ENCODE measurements around the gene GIT2. TPM values are rescaled to one million over a fixed set of nuclear protein-coding genes. Genes with fewer than 3 reads are reported as not detected.

GIT2 gene
- total and polyA plus RNA-seq, 2 donors (not counting 1 experiment from before 2014, with no cell fraction given) = 75.2 to 163 TPM

- no peaks in the 10 kb centered on the region for H3K9me3 ChIP-seq (ENCODE audit: control extremely low read depth in 1 of 3, control insufficient read depth in 2 of 3, insufficient read depth in 1 of 3, low read length in 2 of 3)
- no peaks in the 10 kb centered on the region for H3K27me3 ChIP-seq (replicated peaks in 1 of 4; ENCODE audit: control extremely low read depth in 1 of 4, control insufficient read depth in 3 of 4, insufficient read depth in 4 of 4, low read length in 3 of 4)
- intact Hi-C loops (cut with micrococcal nuclease) = no loop called here
- peaks cover 19% of the 10 kb centered on the region for H4K20me1 ChIP-seq (ENCODE audit: control insufficient read depth, insufficient read depth, low read length, poor library complexity, severe bottlenecking)
- Mint-ChIP-seq H3K4me1 (peaks cover 4% of the 10 kb centered on the region), H3K4me3 (no peak overlapping the region), H3K27me3 (no peaks in the 10 kb centered on the region), H3K27ac (no peak overlapping the region), H3K9me3 (ENCODE audit: insufficient read depth) (no peaks in the 10 kb centered on the region)
- CTCF ChIA-PET = no interaction called here
- DNase-seq (no peak), ATAC-seq (ENCODE audit: low read depth) (no peak)
- TF ChIP-seq, protein P1, sequence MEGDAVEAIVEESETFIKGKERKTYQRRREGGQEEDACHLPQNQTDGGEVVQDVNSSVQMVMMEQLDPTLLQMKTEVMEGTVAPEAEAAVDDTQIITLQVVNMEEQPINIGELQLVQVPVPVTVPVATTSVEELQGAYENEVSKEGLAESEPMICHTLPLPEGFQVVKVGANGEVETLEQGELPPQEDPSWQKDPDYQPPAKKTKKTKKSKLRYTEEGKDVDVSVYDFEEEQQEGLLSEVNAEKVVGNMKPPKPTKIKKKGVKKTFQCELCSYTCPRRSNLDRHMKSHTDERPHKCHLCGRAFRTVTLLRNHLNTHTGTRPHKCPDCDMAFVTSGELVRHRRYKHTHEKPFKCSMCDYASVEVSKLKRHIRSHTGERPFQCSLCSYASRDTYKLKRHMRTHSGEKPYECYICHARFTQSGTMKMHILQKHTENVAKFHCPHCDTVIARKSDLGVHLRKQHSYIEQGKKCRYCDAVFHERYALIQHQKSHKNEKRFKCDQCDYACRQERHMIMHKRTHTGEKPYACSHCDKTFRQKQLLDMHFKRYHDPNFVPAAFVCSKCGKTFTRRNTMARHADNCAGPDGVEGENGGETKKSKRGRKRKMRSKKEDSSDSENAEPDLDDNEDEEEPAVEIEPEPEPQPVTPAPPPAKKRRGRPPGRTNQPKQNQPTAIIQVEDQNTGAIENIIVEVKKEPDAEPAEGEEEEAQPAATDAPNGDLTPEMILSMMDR (IDR thresholded peaks at IDR 0.05) = no peak
- TF ChIP-seq EZH2 (IDR thresholded peaks at IDR 0.05; ENCODE audit: borderline replicate concordance, insufficient read depth, low read depth, low read length, poor library complexity, severe bottlenecking) = no peak
- peaks cover 45% of the 10 kb centered on the region for H3K79me2 ChIP-seq (ENCODE audit: control insufficient read depth, insufficient read depth, low read length)
- H3K4me2 ChIP-seq (replicated peaks; ENCODE audit: low read depth, low read length, poor library complexity, severe bottlenecking) = no peak overlapping the region
- H2AFZ ChIP-seq (ENCODE audit: insufficient read depth, low read depth, low read length, poor library complexity, severe bottlenecking) = no peak overlapping the region
- peaks cover 0 to 88% of the 10 kb centered on the region in 2 experiments for H3K36me3 ChIP-seq (replicated peaks in 1 of 2; ENCODE audit: control extremely low read depth in 1 of 2, control insufficient read depth in 1 of 2, extremely low read depth in 1 of 2, insufficient read depth in 2 of 2, low read length in 1 of 2)
- H3K4me3 ChIP-seq (ENCODE audit: control extremely low read depth in 1 of 5, extremely low read depth in 1 of 5, insufficient read depth in 1 of 5, low read depth in 2 of 5, low read length in 4 of 5) = no peak overlapping the region
- WGBS (ENCODE audit: insufficient coverage) = 90% methylated on average over 2 of the region's 4 CpGs
- no peaks in the 10 kb centered on the region for H3K4me1 ChIP-seq (ENCODE audit: control insufficient read depth in 2 of 2, insufficient read depth in 2 of 2, low read length in 2 of 2)
- no peak overlapping the region for H3K27ac ChIP-seq (ENCODE audit: low read length in 2 of 2)
- H3K9ac ChIP-seq (ENCODE audit: low read length) = no peak overlapping the region
- POLR2A ChIA-PET = no interaction called here
Observed at GRCh38 chr12:109963743-109964429, 32.3 kb downstream of the GIT2 start.

DNA sequence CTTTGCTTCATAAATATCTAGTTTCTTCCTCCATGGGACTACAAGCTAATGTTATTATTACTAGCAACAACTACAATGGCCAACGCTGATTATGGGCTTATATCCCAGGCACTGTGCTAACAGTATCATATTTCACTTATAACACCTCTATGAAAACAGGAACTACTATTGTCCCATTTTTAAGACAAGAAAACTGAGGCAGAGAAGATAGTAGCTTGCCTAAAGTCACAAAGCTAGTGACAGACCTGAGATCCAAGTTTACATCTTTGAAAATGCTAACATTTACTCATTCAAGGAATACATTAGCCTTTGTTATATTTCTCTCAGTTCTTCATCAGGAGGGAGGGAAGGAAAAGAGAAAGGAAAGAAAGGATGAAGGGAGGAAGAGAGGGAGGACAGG, 32.8 kb downstream of the GIT2 start:
- H3K27me3 Mint-ChIP-seq = no peaks in the 10 kb centered on the region
- Histone ChIP-seq H3K4me3 (ENCODE audit: control extremely low read depth in 1 of 5, extremely low read depth in 1 of 5, insufficient read depth in 1 of 5, low read depth in 2 of 5, low read length in 4 of 5) (no peak overlapping the region), H3K4me2 (replicated peaks; ENCODE audit: low read depth, low read length, poor library complexity, severe bottlenecking) (no peak overlapping the region), H3K27me3 (replicated peaks in 1 of 4; ENCODE audit: control extremely low read depth in 1 of 4, control insufficient read depth in 3 of 4, insufficient read depth in 4 of 4, low read length in 3 of 4) (no peaks in the 10 kb centered on the region), H3K4me1 (ENCODE audit: control insufficient read depth in 2 of 2, insufficient read depth in 2 of 2, low read length in 2 of 2) (no peaks in the 10 kb centered on the region), H3K79me2 (ENCODE audit: control insufficient read depth, insufficient read depth, low read length) (peaks cover 40% of the 10 kb centered on the region), H3K36me3 (replicated peaks in 1 of 2; ENCODE audit: control extremely low read depth in 1 of 2, control insufficient read depth in 1 of 2, extremely low read depth in 1 of 2, insufficient read depth in 2 of 2, low read length in 1 of 2) (peaks cover 0 to 88% of the 10 kb centered on the region in 2 experiments), H3K9ac (ENCODE audit: low read length) (no peak overlapping the region), H3K27ac (ENCODE audit: low read length in 2 of 2) (no peak overlapping the region), H2AFZ (ENCODE audit: insufficient read depth, low read depth, low read length, poor library complexity, severe bottlenecking) (no peak overlapping the region), H3K9me3 (ENCODE audit: control extremely low read depth in 1 of 3, control insufficient read depth in 2 of 3, insufficient read depth in 1 of 3, low read length in 2 of 3) (no peaks in the 10 kb centered on the region), H4K20me1 (ENCODE audit: control insufficient read depth, insufficient read depth, low read length, poor library complexity, severe bottlenecking) (peaks cover 19% of the 10 kb centered on the region)
- no peak for TF ChIP-seq EZH2 (IDR thresholded peaks at IDR 0.05; ENCODE audit: borderline replicate concordance, insufficient read depth, low read depth, low read length, poor library complexity, severe bottlenecking)
- TF ChIP-seq, protein P1 (IDR thresholded peaks at IDR 0.05) = no peak
- ATAC-seq (ENCODE audit: low read depth) (no peak), DNase-seq (no peak)
- ChIA-PET CTCF (no interaction called here), POLR2A (no interaction called here)
- peaks cover 4% of the 10 kb centered on the region for H3K4me1 Mint-ChIP-seq
- no peak overlapping the region for H3K4me3 Mint-ChIP-seq
- WGBS (ENCODE audit: insufficient coverage) = 83% methylated on average over 1 of the region's 1 CpG
- H3K9me3 Mint-ChIP-seq (ENCODE audit: insufficient read depth) = no peaks in the 10 kb centered on the region
- intact Hi-C loops (cut with micrococcal nuclease) = no loop called here
- H3K27ac Mint-ChIP-seq = no peak overlapping the region

All from B cell (primary cell).